ENCODE results near the gene HYOU1.

Gene HYOU1

GRCh38 chr11:119100994-119101758 is 44.2 kb upstream of the HYOU1 start:
- Histone ChIP-seq H2BK120ac (ENCODE audit: low read depth, low read length) (no peak overlapping the region), H2BK15ac (ENCODE audit: low read length) (no peak overlapping the region), H2BK5ac (ENCODE audit: low read length) (peak overlapping the region; percentile 69), H3K9me3 (replicated peaks in 1 of 2; ENCODE audit: control insufficient read depth in 2 of 2, insufficient read depth in 1 of 2, low read depth in 1 of 2, low read length in 2 of 2) (no peaks in the 10 kb centered on the region), H3K4ac (ENCODE audit: low read length) (no peak overlapping the region), H3K4me1 (ENCODE audit: control insufficient read depth in 2 of 2, insufficient read depth in 1 of 2, low read depth in 1 of 2, low read length in 2 of 2) (peaks cover 6 to 13% of the 10 kb centered on the region in 2 donors), H4K91ac (ENCODE audit: low read depth, low read length, poor library complexity) (no peak overlapping the region), H3K4me3 (ENCODE audit: low read length in 2 of 2) (peak overlapping the region; percentile 73 to 86), H3K14ac (ENCODE audit: low read length) (no peak overlapping the region), H3K27me3 (ENCODE audit: control insufficient read depth in 3 of 3, insufficient read depth in 3 of 3, low read depth in 1 of 3, low read length in 3 of 3) (no peaks in the 10 kb centered on the region), H3K9ac (ENCODE audit: low read depth, low read length, poor library complexity) (peak overlapping the region; percentile 88), H3K18ac (ENCODE audit: low read length) (peak overlapping the region; percentile 71), H2AFZ (ENCODE audit: low read length) (peak overlapping the region; percentile 82), H2AK5ac (ENCODE audit: low read depth, low read length) (peak overlapping the region; percentile 6), H3K4me2 (ENCODE audit: insufficient read depth, low read length, poor library complexity, severe bottlenecking) (peak overlapping the region; percentile 95), H3K36me3 (replicated peaks in 1 of 2; ENCODE audit: control insufficient read depth in 2 of 2, insufficient read depth in 2 of 2, low read length in 2 of 2) (peaks cover 20 to 28% of the 10 kb centered on the region in 2 donors), H3K79me1 (ENCODE audit: low read depth, low read length) (peaks cover 6% of the 10 kb centered on the region), H2BK12ac (ENCODE audit: low read length) (peak overlapping the region; percentile 80), H3K27ac (replicated peaks; ENCODE audit: low read length) (peak overlapping the region; percentile 72), H4K8ac (ENCODE audit: low read depth, low read length) (no peak overlapping the region), H3K23ac (ENCODE audit: low read depth, low read length, poor library complexity) (peak overlapping the region; percentile 14)
- no peak for DNase-seq (ENCODE audit: low spot score)
- WGBS, 2 donors (ENCODE audit: extremely low coverage in 2 of 2, insufficient read length in 2 of 2, insufficient replicate concordance in 1 of 2), result no CpG with 5 or more reads among the region's 29 CpGs

GRCh38 chr11:119100246-119100970 is 43.4 kb upstream of the HYOU1 start:
- DNase-seq (ENCODE audit: low spot score), result no peak
- Histone ChIP-seq H3K4me3 (ENCODE audit: low read length in 2 of 2) (peak overlapping the region; percentile 73 to 86), H4K91ac (ENCODE audit: low read depth, low read length, poor library complexity) (no peak overlapping the region), H3K9ac (ENCODE audit: low read depth, low read length, poor library complexity) (peak overlapping the region; percentile 81), H3K27ac (replicated peaks; ENCODE audit: low read length) (no peak overlapping the region), H3K27me3 (ENCODE audit: control insufficient read depth in 3 of 3, insufficient read depth in 3 of 3, low read depth in 1 of 3, low read length in 3 of 3) (no peaks in the 10 kb centered on the region), H2AK5ac (ENCODE audit: low read depth, low read length) (peak overlapping the region; percentile 6), H3K9me3 (replicated peaks in 1 of 2; ENCODE audit: control insufficient read depth in 2 of 2, insufficient read depth in 1 of 2, low read depth in 1 of 2, low read length in 2 of 2) (no peaks in the 10 kb centered on the region), H2BK120ac (ENCODE audit: low read depth, low read length) (no peak overlapping the region), H3K14ac (ENCODE audit: low read length) (no peak overlapping the region), H3K4me2 (ENCODE audit: insufficient read depth, low read length, poor library complexity, severe bottlenecking) (peak overlapping the region; percentile 95), H3K79me1 (ENCODE audit: low read depth, low read length) (peaks cover 6% of the 10 kb centered on the region), H3K4ac (ENCODE audit: low read length) (no peak overlapping the region), H3K36me3 (replicated peaks in 1 of 2; ENCODE audit: control insufficient read depth in 2 of 2, insufficient read depth in 2 of 2, low read length in 2 of 2) (peaks cover 20 to 28% of the 10 kb centered on the region in 2 donors), H3K23ac (ENCODE audit: low read depth, low read length, poor library complexity) (no peak overlapping the region), H2BK12ac (ENCODE audit: low read length) (no peak overlapping the region), H4K8ac (ENCODE audit: low read depth, low read length) (no peak overlapping the region), H2BK15ac (ENCODE audit: low read length) (no peak overlapping the region), H2AFZ (ENCODE audit: low read length) (no peak overlapping the region), H3K18ac (ENCODE audit: low read length) (no peak overlapping the region), H2BK5ac (ENCODE audit: low read length) (peak overlapping the region; percentile 69), H3K4me1 (ENCODE audit: control insufficient read depth in 2 of 2, insufficient read depth in 1 of 2, low read depth in 1 of 2, low read length in 2 of 2) (peaks cover 9% of the 10 kb centered on the region in 2 donors)
- WGBS, 2 donors (ENCODE audit: extremely low coverage in 2 of 2, insufficient read length in 2 of 2, insufficient replicate concordance in 1 of 2), result no CpG with 5 or more reads among the region's 11 CpGs

GRCh38 chr11:119099711-119100110 is 42.7 kb upstream of the HYOU1 start:
- Histone ChIP-seq H3K4me1 (ENCODE audit: control insufficient read depth in 2 of 2, insufficient read depth in 1 of 2, low read depth in 1 of 2, low read length in 2 of 2) (peaks cover 9% of the 10 kb centered on the region in 2 donors), H2BK12ac (ENCODE audit: low read length) (no peak overlapping the region), H3K9me3 (replicated peaks in 1 of 2; ENCODE audit: control insufficient read depth in 2 of 2, insufficient read depth in 1 of 2, low read depth in 1 of 2, low read length in 2 of 2) (no peaks in the 10 kb centered on the region), H3K23ac (ENCODE audit: low read depth, low read length, poor library complexity) (no peak overlapping the region), H3K14ac (ENCODE audit: low read length) (no peak overlapping the region), H2BK5ac (ENCODE audit: low read length) (no peak overlapping the region), H3K4me2 (ENCODE audit: insufficient read depth, low read length, poor library complexity, severe bottlenecking) (no peak overlapping the region), H3K79me1 (ENCODE audit: low read depth, low read length) (peaks cover 10% of the 10 kb centered on the region), H3K36me3 (replicated peaks in 1 of 2; ENCODE audit: control insufficient read depth in 2 of 2, insufficient read depth in 2 of 2, low read length in 2 of 2) (peaks cover 20 to 28% of the 10 kb centered on the region in 2 donors), H3K27me3 (ENCODE audit: control insufficient read depth in 3 of 3, insufficient read depth in 3 of 3, low read depth in 1 of 3, low read length in 3 of 3) (no peaks in the 10 kb centered on the region), H3K18ac (ENCODE audit: low read length) (no peak overlapping the region), H3K9ac (ENCODE audit: low read depth, low read length, poor library complexity) (no peak overlapping the region), H3K27ac (replicated peaks; ENCODE audit: low read length) (no peak overlapping the region), H2BK120ac (ENCODE audit: low read depth, low read length) (no peak overlapping the region), H2AK5ac (ENCODE audit: low read depth, low read length) (no peak overlapping the region), H3K4ac (ENCODE audit: low read length) (no peak overlapping the region), H2BK15ac (ENCODE audit: low read length) (no peak overlapping the region), H2AFZ (ENCODE audit: low read length) (no peak overlapping the region), H4K91ac (ENCODE audit: low read depth, low read length, poor library complexity) (no peak overlapping the region), H3K4me3 (ENCODE audit: low read length in 2 of 2) (no peak overlapping the region), H4K8ac (ENCODE audit: low read depth, low read length) (no peak overlapping the region)
- DNase-seq (ENCODE audit: low spot score), result no peak
- no CpG with 5 or more reads among the region's 6 CpGs for WGBS, 2 donors (ENCODE audit: extremely low coverage in 2 of 2, insufficient read length in 2 of 2, insufficient replicate concordance in 1 of 2)

Measured in neuronal stem cell (in vitro differentiated cells).